HG03520 (cell line): ENCODE data around the gene GABRE.

Source experiments
- ATAC-seq: cut with Tn5 transposase; IDR thresholded peaks from one replicate; pipeline ENCODE4 v1.9.1; 2021; ENCODE audit warnings: mild to moderate bottlenecking, moderate library complexity; ENCODE audit not compliant: unreplicated experiment

The GABRE gene

GRCh38 chrX:151974336-151975227 is at the start of gene GABRE:
Gene GABRE (minus strand): TSS chrX:151974676. CDS start chrX:151974625, 51 bp downstream.
- no peak for ATAC-seq

- no peak for ATAC-seq
Measured at GRCh38 chrX:152020888-152021287, 46.4 kb upstream of the GABRE start.

- ATAC-seq: no peak
Measured at GRCh38 chrX:151999813-152000212, 25.3 kb upstream of the GABRE start.

GRCh38 chrX:151997539-151997938 is 23.1 kb upstream of the GABRE start:
- no peak for ATAC-seq

GRCh38 chrX:151996347-151996746 is 21.9 kb upstream of the GABRE start:
- ATAC-seq: no peak

- ATAC-seq: no peak
Measured at GRCh38 chrX:151994476-151994875, 20.0 kb upstream of the GABRE start.

GRCh38 chrX:151988706-151989299 is 14.3 kb upstream of the GABRE start:
- ATAC-seq: no peak

- no peak for ATAC-seq
Measured at GRCh38 chrX:151987108-151987507, 12.6 kb upstream of the GABRE start.

- ATAC-seq: no peak
Measured at GRCh38 chrX:151985955-151986354, 11.5 kb upstream of the GABRE start.

- no peak for ATAC-seq
Measured at GRCh38 chrX:151985531-151985930, 11.1 kb upstream of the GABRE start.

- ATAC-seq: no peak
Measured at GRCh38 chrX:151984902-151985301, 10.4 kb upstream of the GABRE start.

GRCh38 chrX:151984328-151984727 is 9.9 kb upstream of the GABRE start:
- no peak for ATAC-seq

GRCh38 chrX:151983186-151983585 is 8.7 kb upstream of the GABRE start:
- ATAC-seq: no peak

- no peak for ATAC-seq
Measured at GRCh38 chrX:151982222-151982621, 7.7 kb upstream of the GABRE start.

GRCh38 chrX:151981129-151981528 is 6.7 kb upstream of the GABRE start:
- ATAC-seq: no peak

- no peak for ATAC-seq
Measured at GRCh38 chrX:151977923-151978322, 3.4 kb upstream of the GABRE start.

- no peak for ATAC-seq
Measured at GRCh38 chrX:151977009-151977408, 2.5 kb upstream of the GABRE start.

- no peak for ATAC-seq
Measured at GRCh38 chrX:151975736-151976275, 1.3 kb upstream of the GABRE start.

GRCh38 chrX:151975228-151975593 is 735 bp upstream of the GABRE start:
- no peak for ATAC-seq

- ATAC-seq: no peak
Measured at GRCh38 chrX:151973851-151974335, 583 bp downstream of the GABRE start.

GRCh38 chrX:151973060-151973661 is 1.3 kb downstream of the GABRE start:
- ATAC-seq: no peak

GRCh38 chrX:151970661-151971060 is 3.8 kb downstream of the GABRE start:
- no peak for ATAC-seq
